ENCODE results near the gene ZFAND3.

Gene ZFAND3

GRCh38 chr6:37940074-37940847 lies 120.7 kb downstream of the ZFAND3 start:
- Histone ChIP-seq H3K9ac (ENCODE audit: low read length) (no peak overlapping the region), H2AFZ (ENCODE audit: low read depth, low read length) (no peak overlapping the region), H2BK5ac (ENCODE audit: low read depth, low read length, poor library complexity, severe bottlenecking) (no peak overlapping the region), H2BK15ac (ENCODE audit: low read depth, poor library complexity, severe bottlenecking) (no peak overlapping the region), H3K4ac (ENCODE audit: low read depth in 1 of 2, low read length in 2 of 2) (no peak overlapping the region), H4K8ac (ENCODE audit: low read length) (no peak overlapping the region), H4K91ac (ENCODE audit: low read length) (no peak overlapping the region), H2AK5ac (ENCODE audit: low read length, severe bottlenecking) (no peak overlapping the region), H3K14ac (ENCODE audit: low read length in 2 of 2) (no peak overlapping the region), H3K79me1 (replicated peaks; ENCODE audit: low read length, poor library complexity, severe bottlenecking) (peaks cover 15% of the 10 kb centered on the region), H3K27ac (ENCODE audit: low read length, poor library complexity, severe bottlenecking) (no peak overlapping the region), H2BK120ac (ENCODE audit: low read depth, low read length) (no peak overlapping the region), H2BK12ac (ENCODE audit: low read length in 2 of 2) (no peak overlapping the region), H3K9me3 (ENCODE audit: control insufficient read depth, low read length) (no peaks in the 10 kb centered on the region), H3K4me3 (ENCODE audit: insufficient read depth in 1 of 2, low read depth in 1 of 2, low read length in 2 of 2) (no peak overlapping the region), H3K18ac (ENCODE audit: low read depth in 1 of 2, low read length in 2 of 2) (no peak overlapping the region), H3K4me2 (ENCODE audit: low read length, poor library complexity, severe bottlenecking) (no peak overlapping the region), H3K23ac (ENCODE audit: low read length in 2 of 2) (no peak overlapping the region), H3K4me1 (ENCODE audit: control insufficient read depth, insufficient read depth, low read depth, low read length) (no peaks in the 10 kb centered on the region), H3K36me3 (ENCODE audit: control insufficient read depth in 1 of 2, insufficient read depth in 2 of 2, low read depth in 1 of 2, low read length in 2 of 2) (peaks cover 0 to 6% of the 10 kb centered on the region in 2 experiments), H3K27me3 (ENCODE audit: control insufficient read depth in 1 of 2, insufficient read depth in 1 of 2, low read length in 2 of 2) (no peaks in the 10 kb centered on the region)
- peak; percentile 72 for DNase-seq
- WGBS, result over 99% methylated on average over 3 of the region's 3 CpGs

- no peaks in the 10 kb centered on the region for H3K27me3 ChIP-seq (ENCODE audit: control insufficient read depth in 1 of 2, insufficient read depth in 1 of 2, low read length in 2 of 2)
- H3K36me3 ChIP-seq (ENCODE audit: control insufficient read depth in 1 of 2, insufficient read depth in 2 of 2, low read depth in 1 of 2, low read length in 2 of 2), result no peaks in the 10 kb centered on the region
- WGBS, result 94% methylated on average over 2 of the region's 2 CpGs
- H2BK120ac ChIP-seq (ENCODE audit: low read depth, low read length), result no peak overlapping the region
- no peak overlapping the region for H3K27ac ChIP-seq (ENCODE audit: low read length, poor library complexity, severe bottlenecking)
- DNase-seq, result no peak
- no peak overlapping the region for H3K23ac ChIP-seq (ENCODE audit: low read length in 2 of 2)
- H3K4me3 ChIP-seq (ENCODE audit: insufficient read depth in 1 of 2, low read depth in 1 of 2, low read length in 2 of 2), result no peak overlapping the region
- H3K9me3 ChIP-seq (ENCODE audit: control insufficient read depth, low read length), result no peaks in the 10 kb centered on the region
- H3K9ac ChIP-seq (ENCODE audit: low read length), result no peak overlapping the region
- no peak overlapping the region for H3K4ac ChIP-seq (ENCODE audit: low read depth in 1 of 2, low read length in 2 of 2)
- H3K79me1 ChIP-seq (replicated peaks; ENCODE audit: low read length, poor library complexity, severe bottlenecking), result peaks cover 18% of the 10 kb centered on the region
- no peak overlapping the region for H3K14ac ChIP-seq (ENCODE audit: low read length in 2 of 2)
- no peak overlapping the region for H2AK5ac ChIP-seq (ENCODE audit: low read length, severe bottlenecking)
- no peaks in the 10 kb centered on the region for H3K4me1 ChIP-seq (ENCODE audit: control insufficient read depth, insufficient read depth, low read depth, low read length)
- no peak overlapping the region for H4K91ac ChIP-seq (ENCODE audit: low read length)
- H2BK15ac ChIP-seq (ENCODE audit: low read depth, poor library complexity, severe bottlenecking), result no peak overlapping the region
- no peak overlapping the region for H2AFZ ChIP-seq (ENCODE audit: low read depth, low read length)
- no peak overlapping the region for H2BK12ac ChIP-seq (ENCODE audit: low read length in 2 of 2)
- no peak overlapping the region for H3K18ac ChIP-seq (ENCODE audit: low read depth in 1 of 2, low read length in 2 of 2)
- no peak overlapping the region for H3K4me2 ChIP-seq (ENCODE audit: low read length, poor library complexity, severe bottlenecking)
- no peak overlapping the region for H4K8ac ChIP-seq (ENCODE audit: low read length)
- no peak overlapping the region for H2BK5ac ChIP-seq (ENCODE audit: low read depth, low read length, poor library complexity, severe bottlenecking)
Measured at GRCh38 chr6:37941871-37942270, 122.3 kb downstream of the ZFAND3 start.

- no peak overlapping the region for H3K27ac ChIP-seq (ENCODE audit: low read length, poor library complexity, severe bottlenecking)
- DNase-seq, result no peak
- no peak overlapping the region for H4K8ac ChIP-seq (ENCODE audit: low read length)
- H2AFZ ChIP-seq (ENCODE audit: low read depth, low read length), result no peak overlapping the region
- H3K4me2 ChIP-seq (ENCODE audit: low read length, poor library complexity, severe bottlenecking), result no peak overlapping the region
- no peaks in the 10 kb centered on the region for H3K4me1 ChIP-seq (ENCODE audit: control insufficient read depth, insufficient read depth, low read depth, low read length)
- no peak overlapping the region for H3K9ac ChIP-seq (ENCODE audit: low read length)
- no CpG with 5 or more reads among the region's 3 CpGs for WGBS
- H3K9me3 ChIP-seq (ENCODE audit: control insufficient read depth, low read length), result no peaks in the 10 kb centered on the region
- H3K4ac ChIP-seq (ENCODE audit: low read depth in 1 of 2, low read length in 2 of 2), result no peak overlapping the region
- no peaks in the 10 kb centered on the region for H3K27me3 ChIP-seq (ENCODE audit: control insufficient read depth in 1 of 2, insufficient read depth in 1 of 2, low read length in 2 of 2)
- H2BK12ac ChIP-seq (ENCODE audit: low read length in 2 of 2), result no peak overlapping the region
- no peak overlapping the region for H3K23ac ChIP-seq (ENCODE audit: low read length in 2 of 2)
- H3K36me3 ChIP-seq (ENCODE audit: control insufficient read depth in 1 of 2, insufficient read depth in 2 of 2, low read depth in 1 of 2, low read length in 2 of 2), result no peaks in the 10 kb centered on the region
- H2AK5ac ChIP-seq (ENCODE audit: low read length, severe bottlenecking), result no peak overlapping the region
- no peak overlapping the region for H2BK15ac ChIP-seq (ENCODE audit: low read depth, poor library complexity, severe bottlenecking)
- H3K18ac ChIP-seq (ENCODE audit: low read depth in 1 of 2, low read length in 2 of 2), result no peak overlapping the region
- peaks cover 16% of the 10 kb centered on the region for H3K79me1 ChIP-seq (replicated peaks; ENCODE audit: low read length, poor library complexity, severe bottlenecking)
- H4K91ac ChIP-seq (ENCODE audit: low read length), result no peak overlapping the region
- no peak overlapping the region for H3K14ac ChIP-seq (ENCODE audit: low read length in 2 of 2)
- H3K4me3 ChIP-seq (ENCODE audit: insufficient read depth in 1 of 2, low read depth in 1 of 2, low read length in 2 of 2), result no peak overlapping the region
- no peak overlapping the region for H2BK120ac ChIP-seq (ENCODE audit: low read depth, low read length)
- H2BK5ac ChIP-seq (ENCODE audit: low read depth, low read length, poor library complexity, severe bottlenecking), result no peak overlapping the region
Measured at GRCh38 chr6:37942606-37943376, 123.3 kb downstream of the ZFAND3 start.

GRCh38 chr6:37943436-37944058 lies 124.0 kb downstream of the ZFAND3 start:
- H3K14ac ChIP-seq (ENCODE audit: low read length in 2 of 2), result no peak overlapping the region
- H3K4me1 ChIP-seq (ENCODE audit: control insufficient read depth, insufficient read depth, low read depth, low read length), result no peaks in the 10 kb centered on the region
- no peak overlapping the region for H3K23ac ChIP-seq (ENCODE audit: low read length in 2 of 2)
- H2BK5ac ChIP-seq (ENCODE audit: low read depth, low read length, poor library complexity, severe bottlenecking), result no peak overlapping the region
- no peaks in the 10 kb centered on the region for H3K27me3 ChIP-seq (ENCODE audit: control insufficient read depth in 1 of 2, insufficient read depth in 1 of 2, low read length in 2 of 2)
- no peak overlapping the region for H3K4ac ChIP-seq (ENCODE audit: low read depth in 1 of 2, low read length in 2 of 2)
- H4K91ac ChIP-seq (ENCODE audit: low read length), result no peak overlapping the region
- H3K4me2 ChIP-seq (ENCODE audit: low read length, poor library complexity, severe bottlenecking), result no peak overlapping the region
- H3K9ac ChIP-seq (ENCODE audit: low read length), result no peak overlapping the region
- no peak overlapping the region for H3K18ac ChIP-seq (ENCODE audit: low read depth in 1 of 2, low read length in 2 of 2)
- H2BK120ac ChIP-seq (ENCODE audit: low read depth, low read length), result no peak overlapping the region
- H2BK15ac ChIP-seq (ENCODE audit: low read depth, poor library complexity, severe bottlenecking), result no peak overlapping the region
- no peaks in the 10 kb centered on the region for H3K36me3 ChIP-seq (ENCODE audit: control insufficient read depth in 1 of 2, insufficient read depth in 2 of 2, low read depth in 1 of 2, low read length in 2 of 2)
- H4K8ac ChIP-seq (ENCODE audit: low read length), result no peak overlapping the region
- no peak overlapping the region for H2AK5ac ChIP-seq (ENCODE audit: low read length, severe bottlenecking)
- H3K4me3 ChIP-seq (ENCODE audit: insufficient read depth in 1 of 2, low read depth in 1 of 2, low read length in 2 of 2), result no peak overlapping the region
- DNase-seq, result no peak
- no peak overlapping the region for H2AFZ ChIP-seq (ENCODE audit: low read depth, low read length)
- no peak overlapping the region for H2BK12ac ChIP-seq (ENCODE audit: low read length in 2 of 2)
- no peaks in the 10 kb centered on the region for H3K9me3 ChIP-seq (ENCODE audit: control insufficient read depth, low read length)
- no peak overlapping the region for H3K27ac ChIP-seq (ENCODE audit: low read length, poor library complexity, severe bottlenecking)
- WGBS, result 100% methylated on average over 1 of the region's 1 CpG
- H3K79me1 ChIP-seq (replicated peaks; ENCODE audit: low read length, poor library complexity, severe bottlenecking), result peaks cover 16% of the 10 kb centered on the region
